Endothelial cell (in vitro differentiated cells): Measurements from ENCODE around the gene OR52B4. TPM values are rescaled to one million over a fixed set of nuclear protein-coding genes. Genes with fewer than 3 reads are reported as not detected.

ENCODE experiments used
- DNase-seq: peaks from one replicate; pipeline ENCODE4 v3.0.0; 2021; ENCODE audit warnings: low spot score
- H3K27ac Mint-ChIP-seq: one replicate; pipeline ENCODE4 v1.8.0; 2021; ENCODE audit warnings: mixed read lengths, inconsistent platforms; ENCODE audit not compliant: unreplicated experiment
- H3K27me3 Mint-ChIP-seq: one replicate; pipeline ENCODE4 v1.8.0; 2021; ENCODE audit warnings: mild to moderate bottlenecking, moderate library complexity, mixed read lengths, inconsistent platforms; ENCODE audit not compliant: unreplicated experiment
- H3K36me3 Mint-ChIP-seq: one replicate; pipeline ENCODE4 v1.8.0; 2021; ENCODE audit warnings: mild to moderate bottlenecking, low read depth, mixed read lengths, inconsistent platforms; ENCODE audit not compliant: unreplicated experiment
- H3K4me1 Mint-ChIP-seq: one replicate; pipeline ENCODE4 v1.8.0; 2021; ENCODE audit warnings: mild to moderate bottlenecking, mixed read lengths, inconsistent platforms; ENCODE audit not compliant: unreplicated experiment
- H3K4me3 Mint-ChIP-seq: one replicate; pipeline ENCODE4 v1.8.0; 2021; ENCODE audit warnings: mild to moderate bottlenecking, mixed read lengths, inconsistent platforms; ENCODE audit not compliant: unreplicated experiment
- H3K9me3 Mint-ChIP-seq: one replicate; pipeline ENCODE4 v1.8.0; 2021; ENCODE audit warnings: mixed read lengths, inconsistent platforms; ENCODE audit not compliant: unreplicated experiment
- CTCF ChIP-seq: fragments of 200-600 bp; sonication (generic); IDR thresholded peaks from one replicate; pipeline ENCODE4 v1.5.0; 2021; ENCODE audit warnings: antibody characterized with exemption; ENCODE audit not compliant: unreplicated experiment
- total RNA-seq: library from RNA; stranded (reverse); fragmentation: NEBNext Ultra II Directional; extraction: Animal tissue kit (Norgen Biotek cat#: 25700); gene quantifications from one replicate; pipeline ENCODE4 v1.2.1, GENCODE V29; 2021; ENCODE audit not compliant: unreplicated experiment

The OR52B4 gene
- total RNA-seq, 1 donor from 2014 or later: not detected

GRCh38 chr11:4393209-4393857 lies 25.1 kb upstream of the OR52B4 start, which contains the start of gene TRIM21:
TSS of gene TRIM21 (minus strand) at chr11:4393702. CDS start at chr11:4390409, 3,293 bp downstream.
- H3K4me3 Mint-ChIP-seq: peak within 1 kb of the TSS; percentile 93
- no peaks in the 10 kb centered on the region for H3K27me3 Mint-ChIP-seq
- no peak for TF ChIP-seq CTCF
- peak within 1 kb of the TSS; percentile 57 for H3K27ac Mint-ChIP-seq
- H3K4me1 Mint-ChIP-seq: peaks cover 10% of the 10 kb centered on the region
- H3K9me3 Mint-ChIP-seq: no peaks in the 10 kb centered on the region
- peaks cover 18% of the 10 kb centered on the region for H3K36me3 Mint-ChIP-seq
- DNase-seq: peak; percentile 55

GRCh38 chr11:4388221-4388620 lies 20.0 kb upstream of the OR52B4 start:
- TF ChIP-seq CTCF: no peak
- H3K27me3 Mint-ChIP-seq: peaks cover 3% of the 10 kb centered on the region
- peaks cover 8% of the 10 kb centered on the region for H3K4me1 Mint-ChIP-seq
- no peak overlapping the region for H3K4me3 Mint-ChIP-seq
- no peaks in the 10 kb centered on the region for H3K9me3 Mint-ChIP-seq
- DNase-seq: no peak
- no peak overlapping the region for H3K27ac Mint-ChIP-seq
- peaks cover 38% of the 10 kb centered on the region for H3K36me3 Mint-ChIP-seq

GRCh38 chr11:4385978-4386740 lies 18.0 kb upstream of the OR52B4 start:
- Mint-ChIP-seq H3K4me1 (peaks cover 3% of the 10 kb centered on the region), H3K27me3 (peaks cover 4% of the 10 kb centered on the region), H3K4me3 (peak overlapping the region; percentile 68), H3K9me3 (no peaks in the 10 kb centered on the region), H3K36me3 (peaks cover 38% of the 10 kb centered on the region), H3K27ac (peak overlapping the region; percentile 38)
- TF ChIP-seq CTCF: no peak
- DNase-seq: no peak

GRCh38 chr11:4381901-4382300 lies 13.7 kb upstream of the OR52B4 start:
- H3K4me3 Mint-ChIP-seq: no peak overlapping the region
- H3K36me3 Mint-ChIP-seq: peaks cover 16% of the 10 kb centered on the region
- peaks cover 4% of the 10 kb centered on the region for H3K27me3 Mint-ChIP-seq
- H3K27ac Mint-ChIP-seq: no peak overlapping the region
- no peak for TF ChIP-seq CTCF
- H3K4me1 Mint-ChIP-seq: peaks cover 3% of the 10 kb centered on the region
- no peaks in the 10 kb centered on the region for H3K9me3 Mint-ChIP-seq
- DNase-seq: no peak
